GM12872 (cell line): ENCODE measurements around the gene CD82.

Source experiments
- CTCF ChIP-seq: IDR thresholded peaks from 3 replicates; pipeline ENCODE4 v1.5.1; 2011; ENCODE audit warnings: low read depth, mild to moderate bottlenecking, low read length, moderate library complexity; ENCODE audit not compliant: insufficient read depth

CD82 gene

GRCh38 chr11:44565211-44565952 is at the start of gene CD82:
Gene CD82 (plus strand): TSS chr11:44565663. CDS start chr11:44594663, 29,000 bp downstream.
- 0 out of 3 replicates have a peak, but pooled peaks have one; percentile 21 for TF ChIP-seq CTCF

GRCh38 chr11:44516688-44517507 is 48.6 kb upstream of the CD82 start:
- no peak for TF ChIP-seq CTCF

GRCh38 chr11:44517541-44517940 is 47.9 kb upstream of the CD82 start:
- TF ChIP-seq CTCF: no peak

- no peak for TF ChIP-seq CTCF
Observed at GRCh38 chr11:44518968-44519550, 46.4 kb upstream of the CD82 start.

- TF ChIP-seq CTCF: no peak
Observed at GRCh38 chr11:44519989-44520737, 45.3 kb upstream of the CD82 start.

- TF ChIP-seq CTCF: no peak
Observed at GRCh38 chr11:44521148-44521547, 44.3 kb upstream of the CD82 start.
